ENCODE measurements around the gene SEC16B.

GRCh38 chr1:178011465-178011828, 41.6 kb upstream of the SEC16B start:
- no peak for TF ChIP-seq ZNF274 (IDR thresholded peaks at IDR 0.05; ENCODE audit: low read depth, low read length)
- no peak for TF ChIP-seq YY1 (IDR thresholded peaks at IDR 0.05; ENCODE audit: insufficient read depth, insufficient read length)
